GOT3 (cell line): ENCODE measurements around the gene PRMT3.
"Not testable (repeated sequence)": the region's sequence is repeated elsewhere in the genome, so short reads cannot be mapped to it uniquely, and the experiment has no call there.

ENCODE experiments used
- DNase-seq: peaks from one replicate; lab custom pipeline; 2025; ENCODE audit warnings: mixed read lengths; lab: John Stamatoyannopoulos, UW

Gene PRMT3

DNA sequence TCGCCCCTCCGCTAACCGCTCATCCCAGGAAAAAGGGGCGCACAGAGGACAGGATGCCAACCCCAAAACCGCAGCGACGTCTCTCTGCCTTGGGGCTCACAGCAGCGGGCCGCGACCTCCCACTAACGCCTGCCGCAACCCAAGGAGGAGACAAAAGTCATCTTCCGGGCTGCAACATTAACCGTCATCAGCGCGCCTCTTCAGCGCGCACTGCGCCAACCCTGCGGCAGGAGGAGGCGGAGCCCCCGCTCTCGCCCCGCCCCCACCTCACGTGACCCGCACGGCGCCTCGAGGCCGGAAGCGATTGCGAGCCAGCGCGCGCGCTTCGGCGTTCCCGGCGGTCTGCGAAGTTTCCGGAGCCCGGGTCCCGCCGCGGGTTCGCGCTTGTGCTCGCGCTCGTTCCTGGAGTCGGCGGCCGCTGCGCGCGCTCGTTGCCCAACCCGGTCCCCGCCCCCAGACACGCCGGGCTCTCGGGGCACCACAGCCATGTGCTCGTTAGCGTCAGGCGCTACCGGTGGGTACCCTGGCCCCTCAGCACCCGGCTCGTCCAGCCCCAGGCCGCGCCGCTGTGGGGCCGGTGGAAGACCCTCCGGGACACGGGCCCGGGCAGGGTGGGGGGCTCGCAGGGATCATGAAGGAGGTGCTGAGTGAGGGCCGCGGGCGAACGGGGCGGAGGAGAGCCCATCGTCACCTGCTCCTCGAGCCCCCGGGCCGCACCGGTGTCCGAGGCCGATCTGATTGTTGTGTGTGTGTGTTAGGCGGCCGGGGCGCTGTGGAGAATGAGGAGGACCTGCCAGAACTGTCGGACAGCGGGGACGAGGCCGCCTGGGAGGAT, at the start of gene PRMT3:
TSS of gene PRMT3 (plus strand) at position 456 of the 835 bp plus-strand sequence. CDS start at position 487, 31 bp downstream.
- DNase-seq = peak; percentile 76

DNA sequence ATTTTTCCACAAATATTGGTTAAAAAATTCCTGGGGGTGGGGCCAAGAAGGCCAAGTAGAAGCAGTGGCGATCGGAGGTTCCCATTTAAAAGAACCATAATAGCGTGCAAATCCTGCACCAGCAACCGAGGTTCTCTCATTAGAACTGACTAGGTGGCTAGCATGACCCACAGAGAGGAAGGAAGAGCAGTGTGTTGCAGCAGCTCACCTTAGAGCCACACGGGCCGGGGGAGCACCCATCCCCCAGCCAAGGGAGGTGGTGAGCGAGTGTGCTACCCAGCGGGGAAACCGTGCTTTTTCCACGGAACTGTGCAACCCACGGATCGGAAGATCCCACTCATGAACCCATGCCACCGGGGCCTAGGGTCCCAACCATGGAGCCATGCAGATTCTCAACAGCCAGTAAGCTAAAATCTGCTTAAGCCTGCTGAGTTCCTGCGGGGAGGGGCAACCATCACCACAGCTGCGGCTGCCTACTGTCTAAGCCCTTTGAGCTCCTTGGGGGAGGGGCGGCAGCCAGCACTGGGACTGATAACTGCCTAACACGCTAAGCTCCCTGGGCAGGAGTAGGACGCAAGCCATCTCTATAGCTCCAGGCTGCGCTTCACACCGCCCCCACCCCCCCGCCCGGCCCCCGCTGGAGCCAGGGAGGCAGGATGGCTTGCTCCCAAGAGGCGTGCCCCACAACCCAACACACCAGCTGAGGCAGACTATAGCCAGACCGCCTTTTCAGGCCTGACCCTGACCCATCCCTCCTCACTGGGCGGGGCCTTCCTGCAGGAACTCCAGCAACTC, 45.0 kb upstream of the PRMT3 start:
- no peak for DNase-seq

DNA sequence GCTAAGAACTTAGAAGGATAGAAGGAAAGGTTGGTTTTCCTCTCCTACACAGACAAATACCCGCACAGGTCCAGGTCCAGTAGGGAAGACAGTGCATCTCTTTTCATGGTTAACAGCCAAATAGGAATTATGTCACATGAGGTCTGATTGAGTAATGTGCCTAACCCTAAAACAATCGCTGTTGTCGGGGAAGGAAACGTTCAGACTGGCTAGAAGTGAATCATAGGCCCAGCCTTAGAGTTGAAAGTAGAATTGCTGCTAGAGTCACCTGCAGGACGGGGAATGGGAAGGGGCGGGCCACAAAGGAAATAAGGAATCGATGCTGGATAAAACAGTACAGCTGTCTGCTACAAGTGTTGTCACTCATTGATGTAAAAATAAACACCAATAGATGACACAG, 36.4 kb upstream of the PRMT3 start:
- no peak for DNase-seq

DNA sequence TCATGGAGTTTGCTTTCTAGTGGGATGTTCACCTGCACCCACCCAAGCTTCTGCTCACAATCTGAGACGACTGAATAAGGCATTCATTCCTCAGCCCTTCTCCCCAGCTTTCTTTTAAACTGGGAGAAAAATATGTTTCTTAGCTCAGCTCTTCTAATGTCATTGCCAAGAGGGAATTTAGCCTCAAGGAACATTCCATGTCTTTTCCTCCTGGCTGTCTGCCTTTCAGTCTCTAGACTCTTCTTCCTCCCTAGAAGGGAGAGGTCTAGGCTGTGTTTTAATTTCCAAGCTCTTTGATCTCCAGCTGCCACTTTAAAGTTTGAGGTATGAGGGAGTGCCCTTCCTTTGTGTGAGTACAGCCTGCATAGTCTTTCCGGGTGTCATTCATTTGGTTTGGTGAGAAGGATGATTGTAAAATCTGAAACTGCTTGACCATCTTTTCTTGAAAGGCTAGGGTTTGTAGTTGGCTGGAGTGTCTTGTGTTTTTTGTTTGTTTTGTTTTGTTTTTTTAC, 35.7 kb upstream of the PRMT3 start:
- no peak for DNase-seq

DNA sequence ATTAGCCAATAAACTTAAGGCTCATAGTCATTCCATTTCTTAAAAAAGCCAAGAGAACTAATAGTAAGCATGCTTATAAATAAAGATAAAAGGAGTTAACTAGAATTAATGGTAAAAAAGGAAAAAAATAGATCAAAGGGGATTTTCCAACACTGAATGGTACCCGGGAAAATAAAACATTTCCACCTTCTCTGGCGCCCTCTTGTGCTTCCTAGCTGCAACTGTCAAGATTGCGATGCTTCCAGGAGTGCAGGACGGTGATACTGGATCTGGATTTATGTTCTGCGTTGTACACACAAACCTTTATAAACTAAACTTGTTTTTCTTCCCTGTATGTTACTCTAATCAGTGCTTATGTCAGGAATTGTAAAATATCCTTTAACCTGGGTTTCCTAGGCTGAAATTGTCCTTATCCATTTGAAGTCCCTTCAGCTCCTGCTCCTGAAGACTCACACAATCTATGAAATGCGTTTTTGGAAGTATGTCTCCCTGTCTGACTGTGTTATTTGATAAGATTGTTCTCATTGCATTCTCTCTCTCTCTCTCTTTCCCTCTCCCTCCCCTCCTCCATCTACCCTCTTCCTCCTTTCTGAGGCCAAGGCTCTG, 33.6 kb upstream of the PRMT3 start:
- DNase-seq = no peak

DNA sequence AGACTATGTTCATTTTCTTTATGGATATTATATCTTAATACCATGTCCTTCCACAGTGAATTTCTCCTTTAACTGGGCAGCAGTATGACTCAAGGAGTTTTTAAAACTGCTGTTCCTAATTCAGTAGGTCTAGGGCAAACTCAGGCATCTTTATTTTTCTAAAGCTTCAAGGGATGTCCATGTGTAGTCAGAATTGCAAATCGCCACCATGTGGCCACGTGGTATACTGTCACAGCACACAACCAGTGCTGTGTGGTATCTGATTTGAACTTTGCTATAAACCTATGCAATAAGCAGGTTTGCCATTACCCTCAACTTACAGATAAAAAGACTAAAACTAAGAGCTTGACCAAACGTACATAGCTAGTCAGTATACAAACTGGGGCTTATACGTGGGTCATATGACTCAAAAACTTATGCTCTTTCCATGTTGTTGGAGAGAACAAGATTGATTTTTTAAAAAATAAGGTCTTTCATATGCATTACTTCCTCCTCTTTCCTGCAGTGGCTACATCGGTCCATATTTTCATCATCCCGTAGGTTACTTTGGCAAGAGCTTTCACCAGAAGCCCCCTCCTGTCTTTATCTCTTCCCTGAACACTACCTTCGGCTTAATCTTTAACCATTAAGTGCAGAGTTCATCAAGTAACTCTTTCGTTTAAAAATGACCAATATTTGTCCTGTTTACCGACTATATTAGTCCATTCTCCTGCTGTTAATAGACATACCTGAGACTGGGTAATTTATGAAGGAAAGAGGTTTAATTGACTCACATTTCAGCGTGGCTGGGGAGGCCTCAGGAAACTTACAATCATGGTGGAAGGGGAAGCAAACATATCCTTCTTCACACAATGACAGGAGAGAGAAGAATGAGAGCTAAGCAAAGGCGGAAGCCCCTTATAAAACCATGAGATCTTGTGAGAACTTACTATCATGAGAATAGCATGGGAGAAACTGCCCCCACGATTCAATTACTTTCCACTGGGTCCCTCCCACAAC, 32.0 kb upstream of the PRMT3 start:
- no peak for DNase-seq

DNA sequence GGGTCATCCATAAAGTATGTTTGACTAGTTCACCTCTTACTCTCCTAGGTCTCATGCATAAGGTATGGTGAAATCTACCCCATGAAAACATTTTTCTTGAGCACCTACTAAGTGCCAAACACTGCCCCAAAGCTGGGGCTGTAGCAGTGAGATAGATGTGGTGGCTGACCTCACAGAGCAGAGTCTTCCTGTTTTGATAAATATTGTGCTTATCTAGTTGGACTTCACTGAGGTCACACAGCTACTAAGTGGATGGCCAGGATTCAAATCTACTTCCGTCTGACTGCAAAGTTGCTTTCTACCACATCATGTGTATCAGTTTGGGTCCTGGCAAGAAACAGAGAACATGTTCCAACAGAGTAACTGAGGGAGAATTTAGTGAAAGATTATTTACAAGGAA, 30.4 kb upstream of the PRMT3 start:
- no peak for DNase-seq

DNA sequence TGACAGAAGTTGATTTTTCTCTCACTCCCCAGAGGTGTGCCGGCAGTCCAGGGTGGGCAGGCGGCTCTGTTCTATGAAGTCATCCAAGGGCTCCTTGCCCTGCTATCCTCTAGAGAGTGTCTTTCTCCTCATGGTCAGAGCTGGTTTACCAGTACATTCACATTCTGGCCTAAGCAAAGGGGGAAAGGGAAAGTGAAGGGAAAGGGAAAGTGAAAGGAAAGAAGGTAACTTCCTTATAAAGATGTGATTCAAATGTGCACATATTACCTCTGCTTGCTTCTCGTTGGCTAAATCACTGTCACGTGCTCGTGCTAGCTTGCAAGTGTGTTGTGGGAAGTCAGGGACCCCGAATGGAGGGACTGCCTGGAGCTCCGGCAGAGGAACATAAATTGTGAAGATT, 26.9 kb upstream of the PRMT3 start:
- no peak for DNase-seq

DNA sequence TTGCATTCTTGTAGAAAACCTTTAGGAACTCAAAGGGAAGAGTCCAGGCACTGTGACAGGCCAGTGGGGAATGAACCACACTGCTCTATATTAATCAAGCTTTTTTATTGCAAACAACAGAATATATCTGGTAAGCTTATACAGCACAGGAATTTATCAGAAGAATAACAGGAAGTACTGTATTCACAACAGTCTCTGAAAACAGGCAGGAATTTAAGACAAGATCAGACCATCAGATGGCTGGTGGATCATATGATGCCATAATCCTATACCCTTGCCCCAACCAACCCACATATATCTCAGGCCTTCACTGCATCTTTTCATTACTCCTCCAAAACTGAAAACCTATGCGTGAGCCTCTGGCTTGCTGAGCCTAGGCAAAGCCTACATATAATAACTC, 25.0 kb upstream of the PRMT3 start:
- no peak for DNase-seq

DNA sequence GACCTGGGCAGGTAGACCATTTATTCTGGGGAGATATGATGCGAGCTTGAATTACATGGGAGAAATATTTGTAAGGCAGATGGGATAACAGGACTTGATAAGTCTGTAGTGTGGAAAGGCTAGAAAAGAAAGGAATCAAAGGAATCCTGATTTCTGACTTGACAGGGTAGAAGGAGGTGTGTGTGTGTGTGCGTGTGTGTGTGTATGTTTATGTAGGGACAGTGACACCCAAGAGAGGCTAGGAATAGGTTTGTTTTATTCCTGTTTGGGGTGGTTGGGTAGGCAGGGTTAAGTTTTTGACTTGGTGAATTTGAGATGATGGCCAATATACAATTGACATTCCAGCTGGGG, 24.4 kb upstream of the PRMT3 start:
- no peak for DNase-seq

DNA sequence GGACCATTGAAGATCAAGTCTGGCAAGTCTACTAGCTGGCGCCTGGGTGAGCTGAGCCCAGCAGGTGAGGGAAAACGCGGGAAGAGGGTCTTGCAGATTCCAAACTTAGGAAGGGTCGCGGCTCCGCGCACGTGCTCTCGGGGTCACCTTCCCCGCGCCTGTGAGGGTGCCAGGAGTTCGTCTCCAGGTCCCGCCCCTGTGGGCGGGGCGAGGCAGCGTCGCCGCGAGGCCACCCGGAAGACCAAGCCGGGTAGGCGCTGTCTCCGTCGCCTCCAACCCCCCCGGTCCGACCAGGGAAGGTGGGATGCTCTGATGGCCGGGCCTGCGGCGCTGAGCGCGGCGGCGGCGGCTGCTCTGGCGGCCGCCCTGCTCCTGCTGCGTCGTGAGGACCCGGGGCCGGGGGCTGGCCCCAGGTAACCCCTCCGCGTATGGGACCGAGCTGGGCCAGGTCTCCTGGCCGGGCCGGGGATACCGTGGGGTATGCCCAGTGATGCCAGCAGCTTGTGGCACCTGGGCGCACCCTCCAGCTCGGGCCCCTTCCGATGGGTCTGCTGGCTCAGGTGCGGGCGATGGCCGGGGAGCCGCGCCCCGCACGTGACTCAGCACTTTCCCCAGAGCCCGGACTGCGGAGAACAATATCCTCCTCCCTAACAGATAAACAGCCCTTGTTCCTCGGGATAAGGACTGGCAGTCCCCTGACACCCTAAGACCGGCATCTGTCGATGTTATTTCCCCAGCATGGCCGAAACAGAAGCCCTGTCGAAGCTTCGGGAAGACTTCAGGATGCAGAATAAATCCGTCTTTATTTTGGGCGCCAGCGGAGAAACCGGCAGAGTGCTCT, 23.8 kb upstream of the PRMT3 start, which contains the start of gene HTATIP2:
TSS of gene HTATIP2 (plus strand) at position 215 of the 841 bp plus-strand sequence. CDS start at position 739, 524 bp downstream.
- no peak for DNase-seq

DNA sequence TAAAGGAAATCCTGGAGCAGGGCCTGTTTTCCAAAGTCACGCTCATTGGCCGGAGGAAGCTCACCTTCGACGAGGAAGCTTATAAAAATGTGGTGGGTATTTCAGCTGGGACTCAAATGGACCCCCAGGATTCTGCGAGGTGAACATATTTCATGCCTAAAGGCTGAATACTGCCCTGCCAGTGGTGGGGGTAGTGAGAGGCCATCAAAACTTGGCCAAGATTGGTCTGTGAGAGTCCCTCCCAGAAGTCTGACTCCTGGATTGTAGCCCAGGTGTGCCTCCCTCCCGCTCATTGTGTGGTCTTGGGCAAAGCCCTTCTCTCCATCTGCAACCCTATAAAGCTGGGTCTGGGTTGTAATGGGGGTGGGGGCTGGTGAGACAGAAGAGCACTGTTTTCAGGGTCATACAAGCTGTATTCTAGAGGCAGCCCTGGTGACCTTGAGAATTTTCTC, 23.1 kb upstream of the PRMT3 start:
- no peak for DNase-seq

DNA sequence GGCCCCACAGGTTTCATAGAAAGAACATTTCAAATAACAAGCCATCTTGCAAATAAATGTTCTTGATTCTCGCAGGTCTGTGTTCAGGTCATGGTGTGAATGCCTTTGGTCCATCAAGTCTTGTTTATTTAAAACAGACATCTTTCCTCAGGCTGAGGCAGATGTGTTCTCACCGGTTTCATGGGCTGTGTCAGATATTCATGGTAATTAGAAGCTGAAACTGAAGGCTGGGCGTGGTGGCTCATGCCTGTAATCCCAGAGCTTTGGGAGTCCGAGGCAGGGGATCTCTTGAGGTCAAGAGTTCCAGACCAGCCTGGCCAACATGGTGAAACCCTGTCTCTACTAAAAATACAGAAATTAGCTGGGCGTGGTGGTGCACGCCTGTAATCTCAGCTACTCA, 22.1 kb upstream of the PRMT3 start:
- not testable (repeated sequence) for DNase-seq

DNA sequence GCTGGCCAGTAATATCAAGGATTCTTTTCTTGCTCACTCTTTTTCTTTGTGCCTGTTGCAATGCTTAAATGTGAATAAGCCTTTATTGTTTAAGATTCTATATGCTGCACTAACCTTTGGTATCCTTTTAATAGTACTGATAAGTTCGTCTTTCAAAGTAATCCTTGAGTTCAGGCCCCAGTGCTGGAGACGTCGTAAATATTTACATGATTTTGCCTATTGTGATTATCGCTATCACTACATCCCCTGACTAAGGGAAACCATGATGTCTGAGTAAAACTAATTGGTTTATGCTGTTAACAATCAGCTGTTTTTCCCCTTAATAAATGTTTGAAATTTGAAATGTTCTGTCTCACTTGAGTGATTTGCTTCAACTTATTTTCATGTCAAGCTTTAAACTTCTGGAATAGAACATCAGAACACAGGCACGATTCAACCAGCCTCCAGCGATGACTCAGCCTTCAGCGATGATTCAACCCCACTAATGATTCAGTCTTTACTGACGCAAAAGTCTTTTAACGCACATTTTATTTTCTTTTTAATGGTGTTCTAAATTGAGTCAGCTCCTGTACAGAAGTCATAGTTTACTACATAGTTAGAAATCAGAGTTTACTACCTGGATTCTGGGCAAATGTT, 20.1 kb upstream of the PRMT3 start:
- DNase-seq = no peak

DNA sequence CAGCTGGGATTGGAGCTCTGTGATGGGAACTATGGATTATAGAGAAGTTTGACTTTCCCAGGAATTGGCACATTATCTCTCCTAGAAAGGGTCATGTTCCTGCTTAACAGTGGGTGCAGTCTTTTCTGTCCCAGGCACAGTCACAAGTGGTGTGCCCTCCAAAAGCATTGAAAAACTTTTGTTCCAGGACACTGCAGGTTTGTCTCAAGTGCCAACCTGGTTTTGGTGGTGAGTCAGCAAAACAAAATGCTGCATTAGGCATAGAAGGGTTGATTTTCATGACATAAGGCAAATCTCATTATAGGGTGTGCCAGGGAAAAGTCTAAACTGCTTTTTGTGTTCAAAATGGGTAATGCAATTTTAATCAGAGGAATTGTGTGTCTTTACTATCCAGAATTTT, 19.1 kb upstream of the PRMT3 start:
- no peak for DNase-seq

DNA sequence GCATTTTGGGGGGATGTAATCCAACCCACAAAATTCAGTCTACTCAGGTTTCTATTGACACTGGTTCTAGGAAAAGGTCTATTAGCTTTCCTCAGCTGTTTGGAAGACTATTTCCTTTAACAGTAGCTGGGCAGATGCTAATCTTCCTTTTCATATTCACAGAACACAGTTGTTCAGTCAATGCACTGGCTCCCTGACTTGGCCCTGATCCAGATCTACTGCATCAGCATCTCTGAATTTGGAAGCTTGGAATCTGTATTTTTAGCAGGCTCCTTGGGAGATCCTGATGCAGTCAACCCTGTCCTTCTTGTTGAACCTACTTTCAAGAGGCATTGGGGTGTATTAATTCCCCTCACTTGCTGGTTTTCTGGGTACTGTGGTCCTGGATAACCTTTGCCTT, 17.7 kb upstream of the PRMT3 start:
- DNase-seq = no peak

DNA sequence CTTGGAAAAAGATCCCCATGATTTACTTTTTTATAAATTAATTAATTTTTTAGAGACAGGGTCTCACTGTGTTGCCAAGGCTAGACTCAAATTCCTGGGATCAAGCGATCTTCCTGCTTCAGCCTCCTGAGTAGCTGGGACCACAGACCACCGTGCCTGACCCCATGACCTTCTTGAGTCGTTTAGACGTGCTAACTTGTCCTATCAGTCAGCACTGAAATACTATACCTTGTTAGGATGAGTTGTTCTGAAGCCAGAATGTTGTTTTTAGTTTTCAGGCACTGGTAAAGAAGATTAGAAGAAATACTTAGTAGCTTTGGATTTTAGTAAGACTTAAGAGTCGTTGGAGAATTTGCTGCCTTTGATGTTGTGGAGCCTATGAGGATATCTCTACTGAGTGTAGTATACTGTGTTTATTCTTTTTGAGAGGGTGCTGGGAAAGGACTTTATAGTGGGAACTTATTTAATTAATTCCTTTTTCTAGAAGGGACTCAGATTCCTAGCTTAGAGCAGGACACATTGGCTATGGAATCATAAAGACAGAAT, 15.4 kb upstream of the PRMT3 start:
- DNase-seq = no peak

DNA sequence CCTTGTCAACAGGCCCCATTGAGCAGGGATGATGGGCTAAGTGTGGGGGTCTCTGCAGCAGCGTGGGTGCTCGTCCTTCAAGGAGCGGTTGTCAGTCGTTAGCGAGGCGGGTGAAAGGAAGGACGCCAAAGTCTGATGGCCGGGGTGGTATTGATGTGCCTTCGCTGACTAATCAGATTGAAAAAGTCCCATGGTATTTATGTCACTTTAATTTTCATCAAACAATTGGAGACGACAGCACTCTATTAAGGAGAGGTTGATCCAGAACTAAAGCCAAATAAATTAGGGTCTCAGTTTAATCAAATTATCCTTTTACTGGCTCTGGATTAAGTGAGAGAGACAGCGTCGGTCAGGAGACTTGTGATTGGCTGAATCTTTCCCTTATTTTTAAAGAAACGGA, 14.4 kb upstream of the PRMT3 start:
- no peak for DNase-seq

DNA sequence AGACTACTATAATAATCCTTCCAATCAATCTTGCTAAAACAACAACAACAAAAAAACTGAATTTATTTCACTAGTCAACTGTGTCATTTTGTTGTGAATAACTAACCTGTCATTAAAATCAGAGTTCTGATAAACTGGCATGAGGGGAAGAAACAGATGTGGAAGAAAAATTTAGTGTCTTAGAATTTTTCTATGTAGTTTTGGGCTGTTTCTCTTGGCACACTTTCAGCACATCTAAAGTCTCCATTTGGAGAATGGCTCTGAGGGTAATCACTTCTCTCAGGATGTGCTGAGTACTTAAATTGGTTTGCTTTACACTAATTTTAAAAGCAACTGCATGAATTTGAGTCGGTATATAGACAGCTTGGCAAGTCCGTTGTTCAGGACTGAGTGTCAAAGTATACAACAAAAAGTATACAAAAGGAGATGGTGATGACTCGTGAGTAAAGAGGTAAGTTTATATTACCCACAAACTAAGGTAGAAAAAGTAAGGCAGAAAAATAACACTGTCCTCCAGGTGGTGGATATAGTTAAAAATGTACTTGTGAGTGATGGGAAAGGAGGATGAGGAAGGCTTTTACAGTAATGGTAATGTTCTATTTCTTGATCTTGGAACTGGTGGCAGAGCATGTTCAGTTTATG, 13.8 kb upstream of the PRMT3 start:
- no peak for DNase-seq
